T47D (cell line): Measurements from ENCODE around the gene EEF2.
"Not testable (repeated sequence)": the region's sequence is repeated elsewhere in the genome, so short reads cannot be mapped to it uniquely, and the experiment has no call there.

ENCODE experiments used
- DNase-seq, 2 experiments: peaks; one replicate each; pipeline versions ENCODE4 v3.0.0 to v3.0.0-alpha.2; 2011 to 2012; ENCODE audit warnings: low read depth in 1 of 2, low spot score in 1 of 2
- JUND ChIP-seq: IDR thresholded peaks from 2 replicates; pipeline ENCODE4 v1.6.1; 2012; ENCODE audit warnings: low read depth
- in situ Hi-C: cut with HindIII; loops from 2 replicates; pipeline ENCODE4 v1.10.0; 2016; ENCODE audit warnings: low sequenced_read_pairs, low pct_unique_long_range_greater_than_20kb

EEF2 gene

GRCh38 chr19:3954107-3954506 is 31.2 kb downstream of the EEF2 start:
- in situ Hi-C loops = no loop called here
- no peak for DNase-seq

DNA sequence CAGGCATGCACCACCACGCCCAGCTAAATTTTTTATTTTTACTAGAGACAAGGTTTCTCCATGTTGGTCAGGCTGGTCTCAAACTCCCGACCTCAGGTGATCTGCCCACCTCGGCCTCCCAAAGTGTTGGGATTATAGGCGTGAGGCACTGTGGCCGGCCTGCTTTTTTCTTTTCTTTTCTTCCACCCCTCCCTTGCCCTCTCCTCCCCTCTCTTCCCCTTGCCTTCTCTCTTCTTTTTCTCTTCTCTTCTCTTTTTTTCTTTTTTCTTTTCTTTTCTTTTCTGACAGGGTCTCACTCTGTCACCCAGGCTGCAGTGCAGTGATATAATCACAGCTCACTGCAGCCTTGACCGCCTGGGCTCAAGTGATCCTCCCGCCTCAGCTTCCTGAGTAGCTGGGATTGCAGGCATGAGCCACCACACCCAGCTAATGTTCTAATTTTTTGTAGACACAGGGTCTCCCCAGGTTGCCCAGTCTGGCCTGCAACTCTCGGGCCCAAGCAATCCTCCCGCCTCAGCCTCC is 32.4 kb downstream of the EEF2 start:
- in situ Hi-C loops = not testable (repeated sequence)

More at GRCh38 chr19:3954107-3954506, 31.2 kb downstream of the EEF2 start:
- no peak for TF ChIP-seq JUND

GRCh38 chr19:3950871-3951861 is 34.1 kb downstream of the EEF2 start:
- TF ChIP-seq JUND = no peak
- DNase-seq = no peak

More for the DNA sequence above, 32.4 kb downstream of the EEF2 start:
- DNase-seq = not testable (repeated sequence)

DNA sequence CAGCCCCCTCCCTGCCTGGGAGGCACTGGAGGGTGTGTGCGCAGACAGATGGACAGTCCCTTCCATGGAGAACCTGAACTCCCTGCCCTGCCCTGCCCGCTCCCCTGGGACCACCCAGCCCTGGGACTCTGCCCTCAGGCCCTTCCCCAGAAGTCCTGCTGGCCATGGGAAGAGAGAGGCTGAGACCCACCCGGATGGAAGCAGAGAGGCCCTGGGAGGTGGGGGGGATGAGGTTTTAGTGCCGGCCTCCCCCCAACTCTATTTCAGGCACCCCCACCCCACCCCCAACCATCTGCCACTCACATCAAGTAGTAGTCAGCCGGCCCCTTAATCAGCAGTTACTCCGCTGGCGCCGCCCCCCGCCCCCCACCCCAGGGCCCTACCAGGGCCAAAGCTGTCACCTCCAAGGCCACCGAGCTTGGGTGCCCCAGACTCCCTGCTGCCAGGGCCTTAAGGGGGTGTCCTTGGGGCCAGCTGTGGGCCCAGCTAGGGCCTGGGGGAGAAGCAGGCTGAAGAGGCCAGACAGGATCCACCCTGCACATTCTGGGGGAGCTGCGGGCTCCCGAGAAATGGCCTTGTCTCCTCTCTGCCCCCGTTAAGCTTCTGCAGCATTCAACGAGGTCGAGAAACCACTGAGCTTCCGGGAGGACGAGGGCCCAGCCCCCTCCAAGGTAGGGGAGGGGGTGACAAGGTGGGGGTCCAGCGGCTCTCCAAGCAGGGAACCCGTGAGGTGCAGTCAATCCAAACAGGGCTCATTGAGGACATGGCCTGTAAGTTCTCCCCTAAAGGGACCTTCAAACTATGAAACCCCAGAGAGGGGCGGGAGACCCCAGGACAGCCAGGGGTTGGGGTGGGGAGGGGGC is 35.0 kb downstream of the EEF2 start:
- in situ Hi-C loops = no loop called here
- no peak for DNase-seq
- TF ChIP-seq JUND = no peak

More at GRCh38 chr19:3950871-3951861, 34.1 kb downstream of the EEF2 start:
- in situ Hi-C loops = no loop called here

GRCh38 chr19:3949294-3949693 is 36.0 kb downstream of the EEF2 start:
- no peak for DNase-seq
- TF ChIP-seq JUND = no peak
- in situ Hi-C loops = no loop called here

DNA sequence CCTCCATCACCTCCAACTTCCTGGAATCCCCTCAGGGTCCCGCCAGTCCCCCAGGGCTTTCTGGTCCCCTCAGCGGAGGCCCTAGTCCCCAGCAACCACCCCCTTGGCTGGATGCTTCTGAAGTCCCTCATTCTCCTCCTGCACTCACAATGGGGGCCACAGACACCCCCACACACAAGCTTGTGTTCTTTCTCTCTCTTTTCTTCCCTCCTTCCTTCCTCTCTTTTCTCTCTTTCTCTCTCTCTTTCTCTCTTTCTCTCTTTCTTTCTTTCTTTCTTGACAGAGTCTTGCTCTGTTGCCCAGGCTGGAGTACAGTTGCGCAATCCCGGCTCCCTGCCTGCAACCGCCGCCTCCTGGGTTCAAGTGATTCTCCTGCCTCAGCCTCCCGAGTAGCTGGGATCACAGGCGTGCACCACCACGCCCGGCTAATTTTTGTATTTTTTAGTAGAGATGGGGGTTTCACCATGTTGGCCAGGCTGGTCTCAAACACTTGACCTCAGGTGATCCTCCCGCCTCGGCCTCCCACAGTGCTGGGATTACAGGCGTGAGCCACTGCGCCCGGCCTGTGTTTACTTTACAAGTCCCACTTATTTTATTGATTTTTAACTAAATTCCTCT is 37.8 kb downstream of the EEF2 start:
- DNase-seq, in situ Hi-C loops: not testable (repeated sequence)

DNA sequence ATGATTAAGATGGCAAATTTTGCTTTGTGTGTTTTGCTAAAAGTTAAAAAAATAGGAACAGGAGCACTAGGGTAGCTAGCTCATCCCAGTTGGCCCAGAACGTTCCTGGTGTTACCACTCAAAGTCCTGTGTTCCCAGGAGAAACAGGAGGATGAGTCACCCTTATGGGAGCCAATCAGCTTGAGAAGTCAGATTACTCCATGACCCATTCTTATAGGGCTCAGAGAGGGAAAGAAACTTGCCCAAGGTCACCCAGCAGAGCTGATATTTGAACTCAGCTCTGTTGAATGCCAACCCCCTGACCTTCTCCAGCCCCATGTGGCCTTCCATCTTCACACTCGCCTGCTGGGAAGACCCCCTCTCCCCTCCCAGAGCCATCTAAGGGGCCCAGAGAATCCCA is 39.4 kb downstream of the EEF2 start:
- in situ Hi-C loops = no loop called here
- TF ChIP-seq JUND = no peak
- DNase-seq = no peak

DNA sequence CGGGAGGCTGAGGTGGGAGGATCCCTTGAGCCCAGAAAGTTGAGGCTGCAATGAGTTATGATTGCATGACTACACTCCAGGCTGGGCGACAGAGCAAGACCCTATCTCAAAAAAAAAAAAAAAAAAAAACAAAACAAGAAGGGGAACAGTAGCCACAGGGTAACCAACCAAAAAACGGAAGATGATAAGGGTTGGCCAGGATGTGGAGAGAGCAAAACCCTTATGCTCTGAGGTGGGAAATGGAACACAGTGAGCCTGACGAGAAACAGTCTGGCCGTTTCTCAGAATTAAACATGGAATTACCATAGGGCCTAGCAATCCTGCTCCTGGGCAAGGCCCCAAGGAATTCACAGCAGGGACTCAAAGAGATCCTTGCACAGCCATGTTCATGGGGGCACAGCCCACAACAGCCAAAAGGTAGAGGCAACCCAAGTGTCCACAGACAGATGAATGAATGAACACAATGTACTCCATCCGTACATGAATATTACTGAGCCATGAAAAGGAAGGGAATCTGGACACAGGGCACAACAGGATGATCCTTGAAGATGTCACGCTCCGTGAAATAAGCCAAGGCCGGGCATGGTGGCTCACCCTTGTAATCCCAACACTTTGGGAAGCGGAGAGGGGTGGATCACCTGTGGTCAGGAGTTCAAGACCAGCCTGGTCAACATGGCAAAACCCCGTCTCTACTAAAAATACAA is 41.1 kb downstream of the EEF2 start:
- in situ Hi-C loops = no loop called here
- no peak for DNase-seq
- TF ChIP-seq JUND = no peak

DNA sequence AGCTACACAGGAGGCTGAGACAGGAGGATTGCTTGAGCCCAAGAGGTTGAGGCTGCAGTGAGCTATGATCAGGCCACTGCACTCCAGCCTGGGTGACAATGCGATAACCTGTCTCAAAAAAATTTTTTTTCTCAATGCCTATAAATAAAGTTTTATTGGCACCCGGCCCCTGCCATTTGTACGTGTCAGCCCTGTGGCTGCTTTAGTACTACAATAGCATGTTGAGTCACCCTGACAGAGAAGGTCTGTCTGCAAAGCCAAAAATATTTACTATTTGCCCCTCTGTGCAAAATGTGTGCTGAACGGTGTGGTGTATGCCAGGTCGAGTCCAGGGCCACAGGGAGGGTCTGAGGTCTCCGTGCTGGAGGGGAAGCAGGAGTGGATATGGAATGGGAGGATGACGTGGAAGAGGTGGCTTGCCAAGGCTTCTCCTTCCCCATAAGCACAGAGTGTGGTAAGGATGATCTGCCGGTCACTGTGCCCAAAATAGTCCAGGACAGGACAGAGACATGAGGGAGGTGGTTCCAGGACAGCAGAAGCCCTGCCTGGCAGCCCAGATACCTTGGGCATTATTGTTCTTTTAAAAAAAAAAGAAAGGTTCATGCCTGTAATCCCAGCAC is 42.4 kb downstream of the EEF2 start:
- no peak for DNase-seq
- in situ Hi-C loops = no loop called here
- no peak for TF ChIP-seq JUND

DNA sequence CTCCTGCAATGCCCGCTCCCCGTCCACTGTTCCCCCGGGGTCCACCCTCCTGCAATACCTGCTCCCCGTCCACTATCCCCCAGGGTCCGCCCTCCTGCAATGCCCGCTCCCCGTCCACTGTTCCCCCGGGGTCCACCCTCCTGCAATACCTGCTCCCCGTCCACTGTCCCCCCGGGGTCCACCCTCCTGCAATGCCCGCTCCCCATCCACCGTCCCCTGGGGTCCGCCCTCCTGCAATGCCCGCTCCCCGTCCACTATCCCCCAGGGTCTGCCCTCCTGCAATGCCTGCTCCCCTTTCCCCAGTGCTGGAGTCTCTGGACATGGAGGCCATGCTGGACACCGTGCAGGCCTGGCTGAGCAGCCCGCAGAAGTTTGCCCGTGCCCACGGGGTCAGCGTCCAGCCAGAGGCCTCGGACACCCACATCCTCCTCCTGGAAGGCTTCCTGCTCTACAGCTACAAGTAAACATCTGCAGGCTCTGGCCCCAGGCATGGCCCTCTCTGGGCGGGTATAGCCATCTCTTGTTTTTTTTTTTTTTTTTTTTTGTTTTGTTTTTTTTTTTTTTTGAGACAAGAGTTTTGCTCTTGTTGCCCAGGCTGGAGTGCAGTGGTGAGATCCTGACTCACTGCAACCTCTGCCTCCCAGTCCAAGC is 46.8 kb downstream of the EEF2 start:
- DNase-seq, in situ Hi-C loops: not testable (repeated sequence)
